NT2/D1 (cell line): ENCODE results near the gene GGT5.

Source experiments
- YY1 ChIP-seq: IDR thresholded peaks from 2 replicates; pipeline ENCODE4 v1.6.1; 2011; ENCODE audit not compliant: insufficient read length, insufficient read depth
- ZNF274 ChIP-seq: IDR thresholded peaks from 2 replicates; pipeline ENCODE4 v1.6.1; 2011; ENCODE audit warnings: mild to moderate bottlenecking, low read depth, low read length

DNA sequence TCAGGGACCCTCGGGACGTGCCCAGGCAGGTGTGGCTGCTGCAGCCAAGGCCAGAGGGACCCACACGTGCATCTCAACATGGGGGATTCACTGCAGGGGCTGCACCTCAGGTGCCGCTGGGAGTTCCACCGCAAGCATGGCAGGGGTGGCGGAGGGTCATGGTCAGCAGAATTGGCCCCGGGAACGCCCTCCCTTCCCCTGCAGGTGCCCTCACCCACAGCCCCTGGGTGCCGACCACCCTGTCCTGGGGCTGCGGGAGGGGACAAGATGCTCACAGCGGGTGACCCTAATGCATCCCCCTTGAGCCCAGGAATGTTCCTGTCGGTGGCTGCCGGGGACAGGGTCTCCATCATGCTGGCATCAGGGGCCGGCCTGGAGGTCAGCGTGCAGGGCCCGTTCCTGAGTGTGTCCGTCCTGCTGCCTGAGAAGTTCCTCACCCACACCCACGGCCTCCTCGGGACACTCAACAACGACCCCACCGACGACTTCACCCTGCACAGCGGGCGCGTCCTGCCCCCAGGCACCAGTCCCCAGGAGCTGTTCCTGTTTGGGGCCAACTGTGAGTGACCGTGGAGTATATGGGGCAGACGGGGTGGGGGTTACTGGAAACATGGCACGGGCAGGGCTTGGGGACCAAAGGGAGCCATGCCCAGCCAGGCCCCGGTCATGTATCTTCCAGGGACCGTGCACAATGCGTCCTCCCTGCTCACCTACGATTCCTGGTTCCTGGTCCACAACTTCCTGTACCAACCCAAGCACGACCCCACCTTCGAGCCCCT lies 57.8 kb downstream of the GGT5 start:
- TF ChIP-seq YY1 (no peak), ZNF274 (no peak)
